Measurements from ENCODE around the gene AMBN.

Gene AMBN

DNA sequence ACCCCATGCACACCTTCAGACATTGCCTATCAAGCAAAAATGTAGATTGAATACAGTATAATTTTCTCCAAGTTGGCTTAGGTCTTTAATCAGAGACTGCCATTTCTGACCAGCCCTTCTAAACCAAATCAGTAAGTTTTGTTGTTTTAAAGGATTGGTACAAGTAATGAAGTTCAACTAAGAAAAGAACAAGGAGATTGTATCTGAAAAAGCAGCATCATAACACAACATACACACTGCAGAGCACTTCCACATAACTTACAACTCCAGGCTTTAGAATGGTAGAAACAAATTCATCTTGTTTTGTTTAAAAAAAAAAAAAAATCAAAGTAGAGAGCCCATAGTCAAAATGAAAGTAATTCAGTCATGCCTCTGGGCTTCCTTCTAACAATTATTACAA is 16.1 kb upstream of the AMBN start:
- H3K27ac ChIP-seq = no peak overlapping the region
- DNase-seq (ENCODE audit: low read depth, low spot score) = no peak

GRCh38 chr4:70577220-70577927 is 14.7 kb upstream of the AMBN start:
- Histone ChIP-seq H3K9ac (ENCODE audit: insufficient read length) (no peak overlapping the region), H3K9me3 (ENCODE audit: low read depth, low read length) (no peaks in the 10 kb centered on the region), H3K4me3 (no peak overlapping the region), H3K36me3 (ENCODE audit: insufficient read depth, low read length) (no peaks in the 10 kb centered on the region), H3K27ac (no peak overlapping the region)
- TF ChIP-seq FOXP2 (optimal IDR thresholded peaks at IDR 0.05; ENCODE audit: control extremely low read depth, extremely low read length, insufficient read depth) (no peak), POLR2AphosphoS5 (IDR thresholded peaks at IDR 0.05; ENCODE audit: borderline replicate concordance, low read depth, low read length) (no peak), EZH2 (IDR thresholded peaks at IDR 0.05) (no peak)
- DNase-seq (ENCODE audit: low read depth, low spot score) = no peak

More for the DNA sequence above, 16.1 kb upstream of the AMBN start:
- H3K4me3 ChIP-seq = no peak overlapping the region
- H3K9me3 ChIP-seq (ENCODE audit: low read depth, low read length) = no peaks in the 10 kb centered on the region
- H3K36me3 ChIP-seq (ENCODE audit: insufficient read depth, low read length) = no peaks in the 10 kb centered on the region
- H3K9ac ChIP-seq (ENCODE audit: insufficient read length) = no peak overlapping the region
- TF ChIP-seq EZH2 (IDR thresholded peaks at IDR 0.05) (no peak), FOXP2 (optimal IDR thresholded peaks at IDR 0.05; ENCODE audit: control extremely low read depth, extremely low read length, insufficient read depth) (no peak), POLR2AphosphoS5 (IDR thresholded peaks at IDR 0.05; ENCODE audit: borderline replicate concordance, low read depth, low read length) (no peak)

DNA sequence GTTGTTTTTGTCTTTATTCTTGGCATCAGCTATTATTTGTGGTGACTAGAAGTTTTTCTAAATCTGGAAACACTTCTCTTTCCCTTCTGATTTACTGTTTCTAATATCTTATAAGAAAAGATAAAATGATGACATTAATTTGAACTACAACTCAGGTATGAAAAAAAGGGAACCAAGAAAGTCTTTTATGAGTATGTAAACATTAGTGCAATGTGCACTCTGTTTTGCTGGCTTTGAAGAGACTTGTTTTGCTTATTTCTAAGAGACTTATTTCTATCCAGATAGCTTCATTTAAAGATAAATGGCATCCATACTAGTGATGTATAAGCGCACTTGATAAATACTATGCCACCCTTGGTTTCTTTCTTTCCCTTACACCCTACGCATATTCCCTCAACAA is 10.1 kb upstream of the AMBN start:
- Histone ChIP-seq H3K9ac (ENCODE audit: insufficient read length) (no peak overlapping the region), H3K4me3 (no peak overlapping the region)

DNA sequence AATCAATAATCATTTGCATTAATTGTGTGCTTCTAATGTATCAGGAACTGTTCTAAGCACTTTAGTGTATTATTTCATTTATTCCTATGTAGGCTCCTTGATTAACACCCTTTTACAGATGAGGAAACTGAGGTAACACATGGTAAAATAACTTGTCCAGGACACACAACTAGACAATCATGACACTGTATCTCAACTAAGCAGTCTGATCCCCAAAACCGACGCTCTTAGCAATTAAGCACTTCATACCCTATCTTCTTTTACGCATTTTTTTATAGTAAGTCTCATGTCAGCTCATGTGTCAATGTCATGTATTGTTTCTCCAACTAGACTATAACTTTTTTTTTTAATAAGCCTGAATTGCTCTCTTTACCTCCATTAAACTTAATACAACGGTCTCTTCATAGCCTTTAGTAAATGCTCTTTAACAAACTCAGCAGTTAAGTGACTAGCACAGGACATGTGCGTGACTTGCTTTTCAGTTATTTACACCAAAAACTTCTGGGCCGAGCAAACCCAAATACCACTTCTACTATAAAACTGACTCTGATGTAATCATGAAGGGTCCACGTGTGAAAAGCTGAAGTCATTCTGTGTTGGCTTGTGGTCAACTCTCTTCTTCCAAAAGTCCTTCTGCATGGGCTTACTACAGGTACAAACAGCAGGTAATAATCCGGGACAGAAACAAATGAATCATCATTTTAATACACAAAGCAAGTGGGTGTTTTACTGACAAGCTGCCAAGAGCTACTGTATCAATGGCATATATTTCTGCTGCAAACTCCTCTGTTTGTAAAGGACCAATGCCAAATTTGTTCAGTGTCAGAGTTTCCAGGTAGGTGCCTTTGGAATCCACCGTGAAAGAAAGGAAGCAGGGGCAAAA is 7.9 kb upstream of the AMBN start:
- Histone ChIP-seq H3K9ac (ENCODE audit: insufficient read length) (no peak overlapping the region), H3K36me3 (ENCODE audit: insufficient read depth, low read length) (no peaks in the 10 kb centered on the region), H3K27ac (no peak overlapping the region), H3K4me3 (no peak overlapping the region), H3K9me3 (ENCODE audit: low read depth, low read length) (no peaks in the 10 kb centered on the region)
- TF ChIP-seq EZH2 (IDR thresholded peaks at IDR 0.05) (no peak), FOXP2 (optimal IDR thresholded peaks at IDR 0.05; ENCODE audit: control extremely low read depth, extremely low read length, insufficient read depth) (no peak), POLR2AphosphoS5 (IDR thresholded peaks at IDR 0.05; ENCODE audit: borderline replicate concordance, low read depth, low read length) (no peak)
- DNase-seq (ENCODE audit: low read depth, low spot score) = no peak

More for the DNA sequence above, 10.1 kb upstream of the AMBN start:
- Histone ChIP-seq H3K9me3 (ENCODE audit: low read depth, low read length) (no peaks in the 10 kb centered on the region), H3K27ac (no peak overlapping the region), H3K36me3 (ENCODE audit: insufficient read depth, low read length) (no peaks in the 10 kb centered on the region)
- no peak for DNase-seq (ENCODE audit: low read depth, low spot score)
- no peak for TF ChIP-seq POLR2AphosphoS5 (IDR thresholded peaks at IDR 0.05; ENCODE audit: borderline replicate concordance, low read depth, low read length)
- no peak for TF ChIP-seq FOXP2 (optimal IDR thresholded peaks at IDR 0.05; ENCODE audit: control extremely low read depth, extremely low read length, insufficient read depth)
- no peak for TF ChIP-seq EZH2 (IDR thresholded peaks at IDR 0.05)

GRCh38 chr4:70586841-70587240 is 5.2 kb upstream of the AMBN start:
- no peak overlapping the region for H3K9ac ChIP-seq (ENCODE audit: insufficient read length)
- no peaks in the 10 kb centered on the region for H3K9me3 ChIP-seq (ENCODE audit: low read depth, low read length)
- H3K4me3 ChIP-seq = no peak overlapping the region
- TF ChIP-seq EZH2 (IDR thresholded peaks at IDR 0.05) = no peak
- no peaks in the 10 kb centered on the region for H3K36me3 ChIP-seq (ENCODE audit: insufficient read depth, low read length)
- no peak for DNase-seq (ENCODE audit: low read depth, low spot score)
- H3K27ac ChIP-seq = no peak overlapping the region

- no peaks in the 10 kb centered on the region for H3K36me3 ChIP-seq (ENCODE audit: insufficient read depth, low read length)
- H3K4me3 ChIP-seq = no peak overlapping the region
- no peak for DNase-seq (ENCODE audit: low read depth, low spot score)
- no peak overlapping the region for H3K27ac ChIP-seq
- H3K9ac ChIP-seq (ENCODE audit: insufficient read length) = no peak overlapping the region
- TF ChIP-seq POLR2AphosphoS5 (IDR thresholded peaks at IDR 0.05; ENCODE audit: borderline replicate concordance, low read depth, low read length) = no peak
- no peak for TF ChIP-seq EZH2 (IDR thresholded peaks at IDR 0.05)
- no peak for TF ChIP-seq FOXP2 (optimal IDR thresholded peaks at IDR 0.05; ENCODE audit: control extremely low read depth, extremely low read length, insufficient read depth)
- H3K9me3 ChIP-seq (ENCODE audit: low read depth, low read length) = no peaks in the 10 kb centered on the region
These were observed 2.3 kb upstream of the AMBN start for GRCh38 chr4:70589785-70590184.

DNA sequence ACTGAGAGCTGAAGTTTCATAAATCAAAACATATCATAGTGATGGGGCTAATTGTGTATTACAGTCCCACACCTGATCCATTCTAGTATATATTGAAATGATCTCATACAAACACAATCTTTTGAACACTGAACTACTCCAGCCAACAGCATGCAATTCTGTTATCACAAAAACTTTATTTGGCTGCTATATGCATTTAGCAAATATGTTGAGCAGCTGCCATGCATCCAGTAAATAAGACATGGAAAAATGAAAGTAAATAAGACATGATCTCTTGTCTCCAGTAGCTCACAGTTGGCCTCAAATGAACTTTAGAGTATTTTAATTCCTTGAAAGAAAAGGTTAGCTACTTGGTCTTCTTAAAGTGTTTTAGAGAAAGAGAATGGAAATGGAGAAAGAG is 2.1 kb downstream of the AMBN start:
- H3K27ac ChIP-seq = no peak overlapping the region
- TF ChIP-seq POLR2AphosphoS5 (IDR thresholded peaks at IDR 0.05; ENCODE audit: borderline replicate concordance, low read depth, low read length) (no peak), EZH2 (IDR thresholded peaks at IDR 0.05) (no peak), FOXP2 (optimal IDR thresholded peaks at IDR 0.05; ENCODE audit: control extremely low read depth, extremely low read length, insufficient read depth) (no peak)
- DNase-seq (ENCODE audit: low read depth, low spot score) = no peak
- H3K9ac ChIP-seq (ENCODE audit: insufficient read length) = no peak overlapping the region
- H3K9me3 ChIP-seq (ENCODE audit: low read depth, low read length) = no peaks in the 10 kb centered on the region
- H3K4me3 ChIP-seq = no peak overlapping the region
- no peaks in the 10 kb centered on the region for H3K36me3 ChIP-seq (ENCODE audit: insufficient read depth, low read length)

GRCh38 chr4:70600305-70600704 is 8.2 kb downstream of the AMBN start:
- Histone ChIP-seq H3K4me3 (no peak overlapping the region), H3K27ac (no peak overlapping the region), H3K36me3 (ENCODE audit: insufficient read depth, low read length) (no peaks in the 10 kb centered on the region), H3K9ac (ENCODE audit: insufficient read length) (no peak overlapping the region), H3K9me3 (ENCODE audit: low read depth, low read length) (no peaks in the 10 kb centered on the region)
- no peak for DNase-seq (ENCODE audit: low read depth, low spot score)
- TF ChIP-seq POLR2AphosphoS5 (IDR thresholded peaks at IDR 0.05; ENCODE audit: borderline replicate concordance, low read depth, low read length) (no peak), EZH2 (IDR thresholded peaks at IDR 0.05) (no peak), FOXP2 (optimal IDR thresholded peaks at IDR 0.05; ENCODE audit: control extremely low read depth, extremely low read length, insufficient read depth) (no peak)
